ENCODE data around the gene MED7. TPM values are rescaled to one million over a fixed set of nuclear protein-coding genes. Genes with fewer than 3 reads are reported as not detected.

MED7 gene
- total RNA-seq, 1 donor from 2014 or later, result 32.5 TPM

- Mint-ChIP-seq H3K36me3 (peaks cover under 1% of the 10 kb centered on the region), H3K4me1 (no peaks in the 10 kb centered on the region), H3K4me3 (no peak overlapping the region), H3K27me3 (ENCODE audit: insufficient read depth, low read depth) (peaks cover 3% of the 10 kb centered on the region), H3K9me3 (no peaks in the 10 kb centered on the region), H3K27ac (no peak overlapping the region)
- H3K4me2 ChIP-seq, result no peak overlapping the region
- no peaks in the 10 kb centered on the region for H3K27me3 ChIP-seq
- H3K79me2 ChIP-seq (ENCODE audit: low read depth), result no peaks in the 10 kb centered on the region
- H3K9ac ChIP-seq, result no peak overlapping the region
- H2AFZ ChIP-seq (replicated peaks), result no peak overlapping the region
- no peak overlapping the region for H3K27ac ChIP-seq
- no peak for DNase-seq (ENCODE audit: low spot score)
- no peak for TF ChIP-seq CTCF (IDR thresholded peaks at IDR 0.05)
- TF ChIP-seq EZH2phosphoT487 (IDR thresholded peaks at IDR 0.05), result no peak
- TF ChIP-seq EZH2 (IDR thresholded peaks at IDR 0.05), result no peak
- no peak overlapping the region for H3K4me3 ChIP-seq
- no peaks in the 10 kb centered on the region for H3F3A ChIP-seq (ENCODE audit: low read depth)
- H3K36me3 ChIP-seq, result no peaks in the 10 kb centered on the region
- H4K20me1 ChIP-seq (ENCODE audit: low read depth), result no peaks in the 10 kb centered on the region
- no peaks in the 10 kb centered on the region for H3K9me3 ChIP-seq (ENCODE audit: low read depth)
- no peaks in the 10 kb centered on the region for H3K4me1 ChIP-seq
Observed at GRCh38 chr5:157132281-157132612, 10.4 kb downstream of the MED7 start.

- no peak for DNase-seq (ENCODE audit: low spot score)
- Mint-ChIP-seq H3K4me3 (no peak overlapping the region), H3K4me1 (no peaks in the 10 kb centered on the region), H3K36me3 (no peaks in the 10 kb centered on the region), H3K9me3 (no peaks in the 10 kb centered on the region), H3K27me3 (ENCODE audit: insufficient read depth, low read depth) (no peaks in the 10 kb centered on the region), H3K27ac (no peak overlapping the region)
- Histone ChIP-seq H3K27me3 (no peaks in the 10 kb centered on the region), H3F3A (ENCODE audit: low read depth) (no peaks in the 10 kb centered on the region), H3K4me2 (no peak overlapping the region), H3K4me3 (no peak overlapping the region), H2AFZ (replicated peaks) (no peak overlapping the region), H3K9me3 (ENCODE audit: low read depth) (no peaks in the 10 kb centered on the region), H4K20me1 (ENCODE audit: low read depth) (no peaks in the 10 kb centered on the region), H3K36me3 (no peaks in the 10 kb centered on the region), H3K9ac (no peak overlapping the region), H3K4me1 (no peaks in the 10 kb centered on the region), H3K27ac (no peak overlapping the region), H3K79me2 (ENCODE audit: low read depth) (no peaks in the 10 kb centered on the region)
- TF ChIP-seq EZH2phosphoT487 (IDR thresholded peaks at IDR 0.05), result no peak
- TF ChIP-seq CTCF (IDR thresholded peaks at IDR 0.05), result no peak
- no peak for TF ChIP-seq EZH2 (IDR thresholded peaks at IDR 0.05)
Observed at GRCh38 chr5:157130925-157131324, 11.7 kb downstream of the MED7 start.

- Histone ChIP-seq H3K4me2 (no peak overlapping the region), H3K27ac (no peak overlapping the region), H3K9ac (no peak overlapping the region), H3K4me1 (no peaks in the 10 kb centered on the region), H4K20me1 (ENCODE audit: low read depth) (no peaks in the 10 kb centered on the region), H2AFZ (replicated peaks) (no peak overlapping the region), H3K27me3 (no peaks in the 10 kb centered on the region), H3K79me2 (ENCODE audit: low read depth) (no peaks in the 10 kb centered on the region), H3K9me3 (ENCODE audit: low read depth) (no peaks in the 10 kb centered on the region), H3F3A (ENCODE audit: low read depth) (no peaks in the 10 kb centered on the region), H3K36me3 (no peaks in the 10 kb centered on the region), H3K4me3 (no peak overlapping the region)
- Mint-ChIP-seq H3K36me3 (peaks cover 2% of the 10 kb centered on the region), H3K27me3 (ENCODE audit: insufficient read depth, low read depth) (peaks cover 5% of the 10 kb centered on the region), H3K27ac (no peak overlapping the region), H3K4me3 (no peak overlapping the region), H3K4me1 (no peaks in the 10 kb centered on the region), H3K9me3 (peaks cover 13% of the 10 kb centered on the region)
- TF ChIP-seq CTCF (IDR thresholded peaks at IDR 0.05) (no peak), EZH2phosphoT487 (IDR thresholded peaks at IDR 0.05) (no peak), EZH2 (IDR thresholded peaks at IDR 0.05) (no peak)
- no peak for DNase-seq (ENCODE audit: low spot score)
Observed at GRCh38 chr5:157121709-157122108, 21.0 kb downstream of the MED7 start.

GRCh38 chr5:157120102-157120501 lies 22.6 kb downstream of the MED7 start:
- Histone ChIP-seq H3K9ac (no peak overlapping the region), H3K27ac (no peak overlapping the region), H3K36me3 (no peaks in the 10 kb centered on the region), H3K4me1 (no peaks in the 10 kb centered on the region), H3F3A (ENCODE audit: low read depth) (no peaks in the 10 kb centered on the region), H3K79me2 (ENCODE audit: low read depth) (no peaks in the 10 kb centered on the region), H3K9me3 (ENCODE audit: low read depth) (no peaks in the 10 kb centered on the region), H3K27me3 (no peaks in the 10 kb centered on the region), H3K4me3 (no peak overlapping the region), H4K20me1 (ENCODE audit: low read depth) (no peaks in the 10 kb centered on the region), H3K4me2 (no peak overlapping the region), H2AFZ (replicated peaks) (no peak overlapping the region)
- Mint-ChIP-seq H3K9me3 (peaks cover 13% of the 10 kb centered on the region), H3K27me3 (ENCODE audit: insufficient read depth, low read depth) (peaks cover 5% of the 10 kb centered on the region), H3K4me1 (peaks cover 5% of the 10 kb centered on the region), H3K36me3 (peaks cover 2% of the 10 kb centered on the region), H3K4me3 (no peak overlapping the region), H3K27ac (no peak overlapping the region)
- DNase-seq (ENCODE audit: low spot score), result no peak
- TF ChIP-seq EZH2 (IDR thresholded peaks at IDR 0.05) (no peak), EZH2phosphoT487 (IDR thresholded peaks at IDR 0.05) (no peak), CTCF (IDR thresholded peaks at IDR 0.05) (no peak)
